ENCODE results near the gene MYRIP.
A peak's percentile ranks its signal among the peaks of the same experiment; 100 is the strongest.
"Not testable (repeated sequence)": the region's sequence is repeated elsewhere in the genome, so short reads cannot be mapped to it uniquely, and the experiment has no call there.

Gene MYRIP

GRCh38 chr3:39806820-39807219 is 2.6 kb upstream of the MYRIP start:
- no peak for DNase-seq (ENCODE audit: low read depth)

GRCh38 chr3:39808467-39809180 is 785 bp upstream of the MYRIP start:
- no peak for DNase-seq (ENCODE audit: low read depth)

- DNase-seq (ENCODE audit: low read depth) = no peak
These were observed 686 bp downstream of the MYRIP start for GRCh38 chr3:39809995-39810595.

GRCh38 chr3:39810647-39811161 is 1.3 kb downstream of the MYRIP start:
- no peak for DNase-seq (ENCODE audit: low read depth)

DNA sequence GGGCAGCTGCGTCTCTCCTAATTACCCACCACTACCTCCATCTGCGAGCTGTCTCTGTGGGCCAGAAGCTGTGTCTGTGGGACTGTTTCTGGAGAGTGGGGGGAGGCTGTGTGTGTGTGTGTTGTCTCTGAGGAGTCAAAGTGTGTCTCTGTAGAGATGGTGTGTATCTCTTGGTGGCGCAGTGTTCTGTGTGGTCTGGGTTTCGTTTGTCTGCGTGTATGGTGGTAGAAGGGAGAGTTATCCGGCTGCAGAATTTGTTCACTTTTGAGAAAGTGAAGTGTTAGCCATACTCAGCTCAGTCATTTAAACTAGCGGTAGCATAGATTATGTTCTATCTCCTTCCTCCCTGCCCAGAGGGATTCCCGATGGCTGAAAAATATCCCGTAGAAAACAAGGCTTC is 2.2 kb downstream of the MYRIP start:
- no peak for DNase-seq (ENCODE audit: low read depth)

DNA sequence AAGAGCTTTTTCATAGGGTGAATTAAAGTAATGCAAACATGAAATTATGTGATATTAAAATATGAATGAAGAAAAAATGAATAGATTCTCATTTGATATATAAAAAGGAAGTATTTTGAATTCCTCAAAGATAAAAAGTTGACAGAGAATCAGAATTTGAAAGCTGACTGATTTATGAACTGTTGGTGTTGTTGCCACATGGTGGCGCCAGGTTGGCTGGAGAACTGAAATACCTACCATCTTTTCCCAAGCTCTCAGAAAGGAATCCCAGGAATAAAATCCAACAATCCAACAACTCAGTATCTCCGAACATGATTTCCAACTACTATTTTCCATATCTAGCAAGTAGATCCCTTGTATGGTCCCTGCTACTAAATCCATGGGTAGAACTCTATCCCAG is 3.1 kb downstream of the MYRIP start:
- DNase-seq (ENCODE audit: low read depth) = no peak

GRCh38 chr3:39814007-39814406 is 4.6 kb downstream of the MYRIP start:
- DNase-seq (ENCODE audit: low read depth) = peak; percentile 19

DNA sequence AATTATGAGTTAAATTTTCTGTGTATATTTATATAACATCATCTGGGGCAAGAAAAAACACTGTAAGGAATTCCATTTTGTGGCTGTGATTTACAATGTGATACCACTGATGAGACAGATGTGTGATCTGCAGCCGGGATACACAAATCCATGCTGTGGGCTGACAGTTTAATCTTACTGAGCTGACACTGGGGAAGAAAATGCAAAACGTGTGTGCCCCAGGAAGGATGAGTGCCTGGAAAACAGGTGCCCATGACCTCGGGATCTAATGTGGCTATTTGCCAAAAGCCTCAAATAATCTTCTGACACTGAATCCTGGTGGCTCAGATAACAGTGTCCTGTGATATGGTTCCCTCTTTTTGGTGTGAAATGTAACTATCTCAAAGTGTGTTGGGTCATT is 10.5 kb downstream of the MYRIP start:
- no peak for DNase-seq (ENCODE audit: low read depth)

- DNase-seq (ENCODE audit: low read depth) = not testable (repeated sequence)
These were observed 24.4 kb downstream of the MYRIP start for GRCh38 chr3:39833764-39834163.

DNA sequence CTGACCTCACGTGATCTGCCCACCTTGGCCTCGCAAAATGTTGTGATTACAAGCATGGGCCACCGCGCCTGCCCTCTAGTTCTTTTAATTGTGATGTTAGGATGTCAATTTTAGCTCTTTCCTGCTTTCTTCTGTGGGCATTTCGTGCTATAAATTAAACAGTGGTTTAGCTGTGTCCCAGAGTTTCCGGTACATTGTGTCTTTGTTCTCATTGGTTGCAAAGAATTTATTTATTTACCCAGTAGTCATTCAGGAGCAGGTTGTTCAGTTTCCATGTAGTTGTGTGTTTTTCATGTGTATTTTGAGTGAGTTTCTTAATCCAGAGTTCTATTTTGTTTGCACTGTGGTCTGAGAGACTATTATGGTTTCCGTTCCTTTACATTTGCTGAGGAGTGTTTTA is 30.1 kb downstream of the MYRIP start:
- DNase-seq (ENCODE audit: low read depth) = no peak

DNA sequence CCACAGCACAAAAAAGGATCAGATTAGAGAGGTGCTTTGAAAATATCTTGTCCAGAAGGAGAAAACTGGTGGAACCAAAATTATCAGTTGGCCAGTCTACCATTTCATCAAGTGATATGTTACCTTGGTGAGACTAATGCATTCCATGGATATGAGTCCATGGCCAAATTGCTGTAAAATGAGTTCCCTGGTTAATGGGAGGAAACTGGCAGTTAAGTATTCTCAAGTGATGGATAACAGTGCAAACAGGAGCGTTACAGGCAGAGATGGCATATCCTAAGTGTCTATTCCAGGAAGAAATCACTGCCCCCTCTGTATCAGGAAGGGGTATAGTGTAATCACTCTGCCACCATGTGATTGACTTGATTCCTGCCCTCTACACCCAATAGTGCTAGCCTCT is 34.0 kb downstream of the MYRIP start:
- no peak for DNase-seq (ENCODE audit: low read depth)

GRCh38 chr3:39848365-39848764 is 39.0 kb downstream of the MYRIP start:
- no peak for DNase-seq (ENCODE audit: low read depth)

- no peak for DNase-seq (ENCODE audit: low read depth)
These were observed 40.7 kb downstream of the MYRIP start for GRCh38 chr3:39849992-39850715.

DNA sequence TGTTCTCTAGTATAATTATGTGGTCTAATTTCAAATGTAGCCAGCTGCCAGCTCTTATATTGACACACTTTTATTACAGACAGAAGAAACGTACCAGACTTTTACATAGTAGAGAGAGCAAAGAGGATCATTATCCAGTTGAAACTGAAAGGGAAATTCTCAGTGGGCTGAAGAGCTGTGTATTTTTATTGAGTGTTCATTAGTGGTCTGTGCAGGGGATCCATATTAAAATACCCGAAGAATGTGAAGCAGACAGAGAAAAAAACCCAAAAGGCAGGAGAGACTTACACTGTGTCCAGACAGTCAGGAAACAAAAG is 41.3 kb downstream of the MYRIP start:
- no peak for DNase-seq (ENCODE audit: low read depth)

- DNase-seq (ENCODE audit: low read depth) = no peak
These were observed 46.1 kb downstream of the MYRIP start for GRCh38 chr3:39855517-39855916.

GRCh38 chr3:39869890-39870289 is 60.5 kb downstream of the MYRIP start:
- DNase-seq (ENCODE audit: low read depth) = no peak

- no peak for DNase-seq (ENCODE audit: low read depth)
These were observed 61.3 kb downstream of the MYRIP start for GRCh38 chr3:39870706-39871105.

- no peak for DNase-seq (ENCODE audit: low read depth)
These were observed 70.2 kb downstream of the MYRIP start for GRCh38 chr3:39879581-39879980.

DNA sequence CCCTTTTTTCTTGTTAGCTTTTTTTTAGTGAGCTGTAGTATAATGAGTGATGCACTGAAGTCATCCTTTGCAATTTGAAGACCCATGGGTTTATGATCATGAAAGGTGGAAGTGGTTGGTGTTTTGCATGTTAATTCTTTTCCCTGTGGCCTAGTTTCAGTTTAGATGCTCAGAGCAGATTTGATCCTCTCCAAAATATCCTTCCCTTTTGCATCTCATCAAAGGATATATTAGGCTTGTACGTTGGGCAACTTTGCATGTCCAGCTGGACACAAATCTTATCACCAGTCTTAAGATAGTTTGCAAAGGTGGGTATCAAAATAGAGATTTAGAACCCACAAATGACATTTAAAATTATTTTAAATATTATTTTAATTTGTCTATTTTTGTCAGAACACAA is 72.7 kb downstream of the MYRIP start:
- DNase-seq (ENCODE audit: low read depth) = no peak

DNA sequence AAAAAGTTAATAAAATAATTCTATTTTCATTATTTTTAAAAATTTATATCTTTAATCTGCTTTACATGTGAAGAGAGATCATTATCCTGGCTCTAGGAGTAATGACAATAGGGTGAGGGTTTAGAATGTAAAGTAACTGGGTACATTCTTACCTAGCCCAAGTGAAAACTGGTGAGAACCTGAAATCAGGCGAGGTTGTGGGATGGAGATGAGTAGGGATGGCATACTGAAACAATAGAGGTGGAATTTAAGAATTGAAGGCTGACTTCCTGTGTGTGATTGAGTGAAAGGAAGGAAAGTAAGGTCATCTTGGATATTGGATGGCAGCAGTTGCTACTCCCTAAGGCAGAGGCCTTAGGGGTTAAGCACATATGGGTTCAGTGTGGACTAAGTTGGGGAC is 82.7 kb downstream of the MYRIP start:
- no peak for DNase-seq (ENCODE audit: low read depth)

GRCh38 chr3:39896184-39896583 is 86.8 kb downstream of the MYRIP start:
- no peak for DNase-seq (ENCODE audit: low read depth)

- DNase-seq (ENCODE audit: low read depth) = no peak
These were observed 91.1 kb downstream of the MYRIP start for GRCh38 chr3:39900462-39901002.

GRCh38 chr3:39903253-39903652 is 93.8 kb downstream of the MYRIP start:
- no peak for DNase-seq (ENCODE audit: low read depth)
